Type B pancreatic cell (in vitro differentiated cells): ENCODE measurements around the gene STK4. TPM values are rescaled to one million over a fixed set of nuclear protein-coding genes. Genes with fewer than 3 reads are reported as not detected.

Source experiments
- DNase-seq: peaks from one replicate; pipeline ENCODE4 v3.0.0; 2021; ENCODE audit warnings: mixed read lengths; ENCODE audit not compliant: unreplicated experiment; ENCODE audit errors: extremely low spot score
- H3K27ac Mint-ChIP-seq: 2 replicates; pipeline ENCODE4 v1.8.0; 2021; ENCODE audit warnings: mild to moderate bottlenecking, mixed read lengths
- H3K27me3 Mint-ChIP-seq: 2 replicates; pipeline ENCODE4 v1.8.0; 2021; ENCODE audit warnings: mixed read lengths
- H3K36me3 Mint-ChIP-seq: 2 replicates; pipeline ENCODE4 v1.8.0; 2021; ENCODE audit warnings: mixed read lengths
- H3K4me1 Mint-ChIP-seq: one replicate; pipeline ENCODE4 v1.8.0; 2021; ENCODE audit warnings: mixed read lengths; ENCODE audit not compliant: unreplicated experiment
- H3K4me3 Mint-ChIP-seq: 2 replicates; pipeline ENCODE4 v1.8.0; 2021; ENCODE audit warnings: mild to moderate bottlenecking, mixed read lengths
- H3K9me3 Mint-ChIP-seq: 2 replicates; pipeline ENCODE4 v1.8.0; 2021; ENCODE audit warnings: mixed read lengths
- CTCF ChIP-seq: fragments of 200-600 bp; sonication (generic); conservative IDR thresholded peaks from 2 replicates; pipeline ENCODE4 v1.5.0; 2021; ENCODE audit warnings: antibody characterized with exemption, mild to moderate bottlenecking
- total RNA-seq: library from RNA; stranded (reverse); gene quantifications from 2 replicates; pipeline ENCODE4 v1.2.1, GENCODE V29; 2021; ENCODE audit warnings: low replicate concordance

STK4 gene
- total RNA-seq, 1 donor from 2014 or later = 32.6 TPM

GRCh38 chr20:45124365-45124764 is 158.1 kb downstream of the STK4 start, which contains the start of gene WFDC12:
Gene WFDC12, minus strand, starts transcription at chr20:45124465. Its CDS starts 18 bp downstream, at chr20:45124447.
- Mint-ChIP-seq H3K36me3 (no peaks in the 10 kb centered on the region), H3K4me1 (no peaks in the 10 kb centered on the region), H3K4me3 (no peak within 1 kb of the TSS), H3K9me3 (no peaks in the 10 kb centered on the region), H3K27me3 (peaks cover 28% of the 10 kb centered on the region), H3K27ac (no peak within 1 kb of the TSS)
- DNase-seq = no peak
- no peak for TF ChIP-seq CTCF

GRCh38 chr20:45128099-45128498 is 161.8 kb downstream of the STK4 start:
- no peak overlapping the region for H3K4me3 Mint-ChIP-seq
- no peaks in the 10 kb centered on the region for H3K4me1 Mint-ChIP-seq
- no peak for DNase-seq

More at GRCh38 chr20:45128099-45128498, 161.8 kb downstream of the STK4 start:
- H3K27ac Mint-ChIP-seq = peak overlapping the region; percentile 42
- no peaks in the 10 kb centered on the region for H3K36me3 Mint-ChIP-seq
- H3K27me3 Mint-ChIP-seq = peaks cover 39% of the 10 kb centered on the region
- no peak for TF ChIP-seq CTCF
- no peaks in the 10 kb centered on the region for H3K9me3 Mint-ChIP-seq

Other genes with a start within 250 kb of the STK4 start
- gene KCNK15, start 220.6 kb upstream of the STK4 start, total RNA-seq = 0.31 and 0.36 TPM in 2 replicates
- 3.6 and 7.5 TPM in 2 replicates for gene RIMS4, start 156.0 kb upstream of the STK4 start, total RNA-seq
- gene YWHAB, start 80.8 kb upstream of the STK4 start, total RNA-seq = 153 and 183 TPM in 2 replicates
- 57.4 and 83.4 TPM in 2 replicates for gene PABPC1L, start 56.5 kb upstream of the STK4 start, total RNA-seq
- gene TOMM34, start 6.1 kb upstream of the STK4 start, total RNA-seq = 42.8 and 58.2 TPM in 2 replicates
- gene KCNS1, start 134.6 kb downstream of the STK4 start, total RNA-seq = 2.2 and 3.5 TPM in 2 replicates
- gene WFDC5, start 148.7 kb downstream of the STK4 start, total RNA-seq = 0.41 and 0.74 TPM in 2 replicates
- gene WFDC12, start 158.0 kb downstream of the STK4 start, total RNA-seq = not detected in 2 replicates
- 3.7 and 6.9 TPM in 2 replicates for gene PI3, start 208.4 kb downstream of the STK4 start, total RNA-seq
- not detected in 2 replicates for gene SEMG1, start 240.5 kb downstream of the STK4 start, total RNA-seq